K562 (cell line): ENCODE data around the gene ANO3. TPM values are rescaled to one million over a fixed set of nuclear protein-coding genes. Genes with fewer than 3 reads are reported as not detected.

Experiments used
- ATAC-seq: fragments of 200-7000 bp; cut with Tn5 transposase; 3 replicates; pipeline ENCODE4 v1.9.1; 2020; ENCODE audit warnings: moderate library complexity
- BruUV-seq: library from RNA; stranded (reverse); fragments of 400-500 nt; replicated peaks from 2 replicates; lab custom pipeline; 2021; lab: Mats Ljungman, UMichigan
- CTCF ChIA-PET: fragments of 300-600 bp; formaldehyde crosslinking; extraction: SDS; loops from one replicate; lab custom pipeline; 2021; ENCODE audit warnings: low intra/inter-chr PET ratio; lab: Yijun Ruan, JAX
- POLR2A ChIA-PET: fragments of 300-600, 350-650 bp; sonication (Branson Sonifier 250); formaldehyde crosslinking; extraction: SDS; loops from one replicate; lab custom pipeline; 2021; ENCODE audit warnings: antibody characterized with exemption, inconsistent platforms; lab: Yijun Ruan, JAX
- DNase-seq, 4 experiments: peaks; one replicate each; pipeline versions ENCODE4 v3.0.0 to v3.0.0-alpha.2; 2011 to 2018; ENCODE audit warnings: low spot score in 3 of 4, mixed read lengths in 3 of 4; ENCODE audit errors: extremely low read depth in 1 of 4
- FAIRE-seq: peaks from 2 replicates; lab custom pipeline; 2011; peaks lifted over from hg19 to GRCh38; lab: Jason Lieb, UNC
- H2AFZ ChIP-seq: 2 replicates; pipeline ENCODE4 v1.6.0; 2011; ENCODE audit warnings: low read depth, low read length, control low read depth, inconsistent platforms
- H3K27ac ChIP-seq: fragments of 200-600 bp; 3 replicates; pipeline ENCODE4 v1.8.0; 2011; ENCODE audit warnings: low read depth, mild to moderate bottlenecking, control low read depth, inconsistent platforms, low read length, moderate library complexity, mixed read lengths; ENCODE audit errors: extremely low read depth
- H3K27me3 ChIP-seq, 2 experiments: fragments of 300-600 bp in 1 of 2; 2 replicates in 1 of 2; 3 replicates in 1 of 2; pipeline versions ENCODE4 v1.6.0 to v1.8.0; 2011; ENCODE audit warnings: inconsistent platforms in 2 of 2, low read length in 2 of 2, mild to moderate bottlenecking in 1 of 2, mixed read lengths in 1 of 2, moderate library complexity in 1 of 2; ENCODE audit not compliant: control insufficient read depth in 2 of 2, insufficient read depth in 2 of 2
- H3K36me3 ChIP-seq: fragments of 300-600 bp; 3 replicates; pipeline ENCODE4 v1.8.0; 2011; ENCODE audit warnings: mild to moderate bottlenecking, low read length, inconsistent platforms; ENCODE audit not compliant: control insufficient read depth, insufficient read depth
- H3K4me1 ChIP-seq, 2 experiments: fragments of 200-600 bp in 1 of 2; replicated peaks in 1 of 2; 2 replicates in 1 of 2; 3 replicates in 1 of 2; pipeline versions ENCODE4 v1.5.1 to v1.8.0; 2011; ENCODE audit warnings: inconsistent platforms in 2 of 2, low read length in 2 of 2, mild to moderate bottlenecking in 1 of 2, mixed read lengths in 1 of 2, moderate library complexity in 1 of 2; ENCODE audit not compliant: control insufficient read depth in 2 of 2, insufficient read depth in 2 of 2
- H3K4me2 ChIP-seq: 2 replicates; pipeline ENCODE4 v1.6.1; 2011; ENCODE audit warnings: low read length, control low read depth, inconsistent platforms, mixed read lengths; ENCODE audit not compliant: insufficient read depth
- H3K4me3 ChIP-seq: fragments of 200-600 bp; sonication (generic), shearing (Covaris generic); 2 replicates; pipeline ENCODE4 v1.5.1; 2016; ENCODE audit warnings: control low read depth, inconsistent platforms
- H3K79me2 ChIP-seq: fragments of 200-600 bp; 3 replicates; pipeline ENCODE4 v1.8.0; 2011; ENCODE audit warnings: low read length, inconsistent platforms; ENCODE audit not compliant: control insufficient read depth, insufficient read depth
- H3K9ac ChIP-seq, 2 experiments: 2 replicates each; pipeline versions ENCODE4 v1.6.0 to v1.6.1; 2011; ENCODE audit warnings: low read depth in 2 of 2, low read length in 2 of 2, control low read depth in 1 of 2, inconsistent platforms in 1 of 2, mild to moderate bottlenecking in 1 of 2, mixed read lengths in 1 of 2; ENCODE audit not compliant: insufficient read depth in 1 of 2
- H3K9me1 ChIP-seq: one replicate; pipeline ENCODE4 v1.6.0; 2011; ENCODE audit warnings: inconsistent platforms, mild to moderate bottlenecking, low read length, moderate library complexity; ENCODE audit not compliant: control insufficient read depth, insufficient read depth
- H3K9me3 ChIP-seq: replicated peaks from 2 replicates; pipeline ENCODE4 v1.5.1; 2011; ENCODE audit warnings: low read depth, low read length, inconsistent platforms; ENCODE audit not compliant: control insufficient read depth, insufficient read depth
- H4K20me1 ChIP-seq: replicated peaks from 2 replicates; pipeline ENCODE4 v1.6.1; 2011; ENCODE audit warnings: low read length, inconsistent platforms, mixed read lengths; ENCODE audit not compliant: control insufficient read depth, insufficient read depth
- CBX8 ChIP-seq: fragments of 200-600 bp; sonication (generic); IDR thresholded peaks from 2 replicates; pipeline ENCODE4 v1.6.1; 2012; ENCODE audit warnings: borderline replicate concordance, mixed run types, low read depth, mild to moderate bottlenecking, moderate library complexity, mixed read lengths, low read length, control low read depth, inconsistent platforms; ENCODE audit not compliant: poor library complexity, severe bottlenecking; ENCODE audit errors: extremely low read depth
- CHD1 ChIP-seq: fragments of 200-600 bp; sonication (generic); IDR thresholded peaks from one replicate; pipeline ENCODE4 v1.6.1; 2012; ENCODE audit warnings: mild to moderate bottlenecking, moderate library complexity, low read length, inconsistent platforms
- GATAD2A ChIP-seq: fragments of 450-650 bp; IDR thresholded peaks from 2 replicates; pipeline ENCODE4 v1.6.1; 2017
- MGA ChIP-seq: fragments of 450-650 bp; IDR thresholded peaks from 2 replicates; pipeline ENCODE4 v1.6.1; 2016; ENCODE audit warnings: mild to moderate bottlenecking, moderate library complexity
- NR1H2 ChIP-seq: sonication (generic); formaldehyde crosslinking; IDR thresholded peaks from 2 replicates; pipeline ENCODE4 v1.4.0; 2020; ENCODE audit warnings: mild to moderate bottlenecking, missing genetic modification reagents
- NR2C1 ChIP-seq, 2 experiments: fragments of 450-650 bp; IDR thresholded peaks; 2 replicates each; pipeline ENCODE4 v1.6.1; 2017; ENCODE audit warnings: mild to moderate bottlenecking in 2 of 2, antibody characterized with exemption in 1 of 2, inconsistent platforms in 1 of 2, missing compliant biosample characterization in 1 of 2, missing genetic modification characterization in 1 of 2
- ZC3H11A ChIP-seq: IDR thresholded peaks from 2 replicates; pipeline ENCODE4 v1.6.1; 2012; ENCODE audit warnings: low read depth, low read length, improper control_type of control experiment
- ZNF311 ChIP-seq: fragments of 250-450 bp; sonication (Bioruptor Pico); IDR thresholded peaks from 2 replicates; pipeline ENCODE4 v1.4.0; 2020; ENCODE audit warnings: mild to moderate bottlenecking, moderate library complexity
- WGBS: fragments of 100-300 bp; shearing (Covaris generic); methylation state at CpG from one replicate; pipeline ENCODE4 v1.1.6; 2016; ENCODE audit warnings: low coverage, mixed read lengths; ENCODE audit not compliant: insufficient coverage; ENCODE audit errors: missing lambda C conversion rate; 5-methylcytosine and 5-hydroxymethylcytosine counted together
- in situ Hi-C: fragments of 300-500 bp; cut with MboI; formaldehyde crosslinking; loops from 4 replicates; pipeline ENCODE4 v1.15.0; 2018; ENCODE audit warnings: inconsistent platforms, mixed read lengths
- intact Hi-C: fragments of 100-400 bp; cut with micrococcal nuclease; formaldehyde crosslinking; loops from 2 replicates; pipeline ENCODE4 v1.14.2; 2022
- polyA plus RNA-seq, 8 experiments: library from polyadenylated mRNA; depleted of rRNA in 4 of 8; stranded (reverse) in 5 of 8; unstranded in 3 of 8; fragments of >200 nt; fragmentation: Nextera tagmentation in 2 of 8; fragmentation: Illumina TruSeq in 1 of 8; extraction: Ambion mirVana in 2 of 8; extraction: Trizol in 1 of 8; gene quantifications; 2 replicates each; pipeline versions ENCODE4 v1.2.1 to v1.2.3, GENCODE V29; 2011 to 2014; ENCODE audit warnings: inconsistent platforms in 1 of 8, missing spikeins in 1 of 8
- total RNA-seq, 7 experiments: library from RNA; depleted of rRNA in 6 of 7; stranded (reverse); fragments of >200 nt in 6 of 7; fragmentation: Illumina TruSeq in 2 of 7; extraction: Trizol in 2 of 7; gene quantifications; 2 replicates each; pipeline versions ENCODE4 v1.2.1 to v1.2.3, GENCODE V29; 2011 to 2021; ENCODE audit warnings: low replicate concordance in 1 of 7
- TF ChIP-seq, protein P1 (sequence below): fragments of 450-650 bp; IDR thresholded peaks from 2 replicates; pipeline ENCODE4 v1.7.1; 2018; ENCODE audit warnings: mild to moderate bottlenecking, low read depth; ENCODE audit not compliant: partially characterized antibody

ANO3 gene
- total and polyA plus RNA-seq, 9 of the 15 experiments (the other 6 are each of a cell fraction or from before 2014, with no cell fraction given) = 0.01 to 0.13 (median 0.04) TPM; not detected in 1

DNA sequence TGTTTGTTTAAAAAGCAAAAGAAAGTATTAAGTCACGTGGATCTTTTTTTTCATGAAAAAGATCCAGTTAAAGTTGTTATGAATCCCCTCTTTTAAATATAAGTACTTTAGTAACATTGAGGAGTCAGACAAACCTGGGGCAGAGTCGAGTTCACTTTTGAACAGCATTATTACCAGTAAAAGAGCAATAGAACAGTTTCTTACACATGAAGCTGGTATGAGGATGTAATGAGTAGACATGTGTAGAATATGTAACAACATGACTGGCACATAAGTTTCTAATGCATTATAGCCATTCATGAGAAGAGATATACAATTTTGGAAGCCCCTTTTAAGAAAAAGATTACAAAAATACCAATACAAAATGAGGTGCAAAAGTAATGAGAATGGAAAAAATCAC is 247.8 kb downstream of the ANO3 start:
- Histone ChIP-seq H3K79me2 (no peaks in the 10 kb centered on the region), H3K9me3 (no peaks in the 10 kb centered on the region), H3K4me2 (no peak overlapping the region), H3K9ac (no peak overlapping the region), H3K9me1 (no peaks in the 10 kb centered on the region), H3K27me3 (no peaks in the 10 kb centered on the region), H3K4me3 (no peak overlapping the region), H3K36me3 (no peaks in the 10 kb centered on the region), H3K4me1 (no peaks in the 10 kb centered on the region), H4K20me1 (no peaks in the 10 kb centered on the region), H2AFZ (no peak overlapping the region), H3K27ac (no peak overlapping the region)
- in situ Hi-C loops (no loop called here), intact Hi-C loops (no loop called here)
- WGBS = 3% methylated on average over 2 of the region's 2 CpGs
- DNase-seq (no peak), ATAC-seq (no peak), FAIRE-seq (no peak)
- CTCF ChIA-PET = no interaction called here
- no TSS peak for BruUV-seq
- POLR2A ChIA-PET = no interaction called here
- TF ChIP-seq GATAD2A = no peak
- TF ChIP-seq NR2C1 (IDR thresholded peaks at IDR 0.05) = no peak
- no peak for TF ChIP-seq NR2C1 (tag; IDR thresholded peaks at IDR 0.05)
- no peak for TF ChIP-seq CHD1
- TF ChIP-seq, protein P1, sequence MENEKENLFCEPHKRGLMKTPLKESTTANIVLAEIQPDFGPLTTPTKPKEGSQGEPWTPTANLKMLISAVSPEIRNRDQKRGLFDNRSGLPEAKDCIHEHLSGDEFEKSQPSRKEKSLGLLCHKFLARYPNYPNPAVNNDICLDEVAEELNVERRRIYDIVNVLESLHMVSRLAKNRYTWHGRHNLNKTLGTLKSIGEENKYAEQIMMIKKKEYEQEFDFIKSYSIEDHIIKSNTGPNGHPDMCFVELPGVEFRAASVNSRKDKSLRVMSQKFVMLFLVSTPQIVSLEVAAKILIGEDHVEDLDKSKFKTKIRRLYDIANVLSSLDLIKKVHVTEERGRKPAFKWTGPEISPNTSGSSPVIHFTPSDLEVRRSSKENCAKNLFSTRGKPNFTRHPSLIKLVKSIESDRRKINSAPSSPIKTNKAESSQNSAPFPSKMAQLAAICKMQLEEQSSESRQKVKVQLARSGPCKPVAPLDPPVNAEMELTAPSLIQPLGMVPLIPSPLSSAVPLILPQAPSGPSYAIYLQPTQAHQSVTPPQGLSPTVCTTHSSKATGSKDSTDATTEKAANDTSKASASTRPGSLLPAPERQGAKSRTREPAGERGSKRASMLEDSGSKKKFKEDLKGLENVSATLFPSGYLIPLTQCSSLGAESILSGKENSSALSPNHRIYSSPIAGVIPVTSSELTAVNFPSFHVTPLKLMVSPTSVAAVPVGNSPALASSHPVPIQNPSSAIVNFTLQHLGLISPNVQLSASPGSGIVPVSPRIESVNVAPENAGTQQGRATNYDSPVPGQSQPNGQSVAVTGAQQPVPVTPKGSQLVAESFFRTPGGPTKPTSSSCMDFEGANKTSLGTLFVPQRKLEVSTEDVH = no peak
- TF ChIP-seq NR1H2 (CRISPR knock-in tag) = no peak
- TF ChIP-seq MGA = no peak
- no peak for TF ChIP-seq CBX8
- TF ChIP-seq ZC3H11A = no peak
- no peak for TF ChIP-seq ZNF311
